Lung (tissue), 12 donors: ENCODE data around the gene KCNG4. TPM values are rescaled to one million over a fixed set of nuclear protein-coding genes. Genes with fewer than 3 reads are reported as not detected.

ENCODE experiments used
- ATAC-seq: fragments of 200-7000 bp; cut with Tn5 transposase; one replicate; pipeline ENCODE4 v1.9.1; 2020; ENCODE audit warnings: moderate number of reproducible peaks; ENCODE audit not compliant: insufficient read depth, low FRiP score
- DNase-seq, 3 donors: peaks; one replicate each; pipeline ENCODE4 v3.0.0-alpha.2; 2013 to 2017
- H3K27ac ChIP-seq, 2 donors: one replicate each; pipeline ENCODE4 v1.5.1; 2013; ENCODE audit warnings: mild to moderate bottlenecking in 2 of 2, moderate library complexity in 2 of 2, control low read depth in 1 of 2, inconsistent platforms in 1 of 2, low read depth in 1 of 2, low read length in 1 of 2
- H3K27me3 ChIP-seq, 3 donors: one replicate each; pipeline ENCODE4 v1.5.1; 2013; ENCODE audit warnings: low read length in 2 of 3; ENCODE audit not compliant: control insufficient read depth in 3 of 3, insufficient read depth in 3 of 3
- H3K36me3 ChIP-seq, 4 donors: one replicate each; pipeline ENCODE4 v1.5.1; 2013; ENCODE audit warnings: low read length in 4 of 4, mild to moderate bottlenecking in 1 of 4, moderate library complexity in 1 of 4; ENCODE audit not compliant: control insufficient read depth in 4 of 4, insufficient read depth in 4 of 4
- H3K4me1 ChIP-seq, 5 donors: one replicate each; pipeline ENCODE4 v1.5.1; 2013; ENCODE audit warnings: low read length in 5 of 5, mild to moderate bottlenecking in 2 of 5, moderate library complexity in 1 of 5; ENCODE audit not compliant: control insufficient read depth in 5 of 5, insufficient read depth in 5 of 5
- H3K4me3 ChIP-seq: one replicate; pipeline ENCODE4 v1.5.1; 2013; ENCODE audit warnings: mild to moderate bottlenecking, control low read depth, moderate library complexity
- H3K9ac ChIP-seq, 2 donors: one replicate each; pipeline ENCODE4 v1.5.1; 2013; ENCODE audit warnings: low read length in 2 of 2, control low read depth in 1 of 2; ENCODE audit not compliant: insufficient read depth in 1 of 2
- H3K9me3 ChIP-seq, 4 donors: one replicate each; pipeline ENCODE4 v1.5.1; 2013; ENCODE audit warnings: low read length in 3 of 4, mild to moderate bottlenecking in 1 of 4, moderate library complexity in 1 of 4; ENCODE audit not compliant: control insufficient read depth in 4 of 4, insufficient read depth in 3 of 4
- WGBS, 2 donors: extraction: QIAGEN DNeasy Blood & Tissue Kit; methylation state at CpG; one replicate each; pipeline ENCODE4 v1.1.7; 2013; 5-methylcytosine and 5-hydroxymethylcytosine counted together
- polyA plus RNA-seq, 2 donors: library from polyadenylated mRNA; stranded (reverse); fragments of 200-250 nt; gene quantifications; one replicate each; pipeline ENCODE4 v1.2.1, GENCODE V29; 2013
- total RNA-seq, 2 donors: library from RNA; depleted of rRNA in 1 of 2; stranded (reverse); fragments of >200 nt in 1 of 2; gene quantifications; one replicate each; pipeline ENCODE4 v1.2.1, GENCODE V29; 2014 to 2021
- TF ChIP-seq, protein P1 (sequence below): IDR thresholded peaks from 2 replicates; pipeline ENCODE4 v1.5.1; 2012; ENCODE audit warnings: mild to moderate bottlenecking; ENCODE audit errors: control extremely low read depth, extremely low read depth
- donor health status: control.
- donor health status: control.
- donor health status: Bipolar disorder and iron deficiency.
- donor health status: healthy.
- donor health status: DM: yes; HTN: yes; CAD: no.

The KCNG4 gene
- total and polyA plus RNA-seq, 4 donors: not detected

DNA sequence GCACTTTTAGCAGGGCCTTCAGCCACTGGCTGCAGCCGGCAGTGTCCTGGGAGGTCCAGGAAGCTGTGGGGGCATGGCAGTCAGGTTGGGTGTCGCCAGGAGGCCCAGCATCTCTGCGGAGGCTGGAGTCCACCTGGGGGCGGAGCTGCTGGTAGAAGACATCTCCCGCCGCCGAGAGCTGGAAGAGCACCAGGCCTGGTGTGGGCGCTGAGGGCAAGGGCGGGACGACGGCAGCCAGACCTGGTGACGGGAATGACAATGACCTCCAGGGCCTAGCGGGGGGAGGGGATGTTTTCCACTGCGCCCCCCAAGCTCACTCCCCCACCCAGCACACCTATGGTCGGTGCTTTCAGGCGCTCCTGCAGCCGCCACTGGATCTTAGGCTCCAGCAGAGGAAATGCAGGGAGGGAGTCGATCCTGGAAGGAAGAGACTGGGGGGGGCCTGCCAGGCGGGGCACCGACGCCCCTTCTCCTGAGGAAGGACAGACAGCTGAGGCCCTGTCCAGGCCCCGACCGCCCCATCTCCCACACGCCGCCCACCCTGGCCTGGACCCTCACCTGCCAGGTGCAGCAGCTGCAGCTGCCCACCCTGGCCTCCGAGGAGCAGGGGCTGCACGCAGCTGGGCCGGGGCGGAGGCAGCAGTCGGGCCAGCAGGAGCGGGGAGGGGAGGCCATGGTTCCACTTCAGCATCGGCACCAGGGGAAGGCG lies 60.0 kb downstream of the KCNG4 start:
- no peak overlapping the region for H3K4me3 ChIP-seq
- WGBS, 2 donors: 88 to 92% methylated on average over 32 to 33 of the region's 33 CpGs
- peaks cover 0 to 15% (median 0%) of the 10 kb centered on the region in 5 donors for H3K4me1 ChIP-seq
- peaks cover 3 to 54% (median 17%) of the 10 kb centered on the region in 4 donors for H3K36me3 ChIP-seq
- TF ChIP-seq, protein P1, sequence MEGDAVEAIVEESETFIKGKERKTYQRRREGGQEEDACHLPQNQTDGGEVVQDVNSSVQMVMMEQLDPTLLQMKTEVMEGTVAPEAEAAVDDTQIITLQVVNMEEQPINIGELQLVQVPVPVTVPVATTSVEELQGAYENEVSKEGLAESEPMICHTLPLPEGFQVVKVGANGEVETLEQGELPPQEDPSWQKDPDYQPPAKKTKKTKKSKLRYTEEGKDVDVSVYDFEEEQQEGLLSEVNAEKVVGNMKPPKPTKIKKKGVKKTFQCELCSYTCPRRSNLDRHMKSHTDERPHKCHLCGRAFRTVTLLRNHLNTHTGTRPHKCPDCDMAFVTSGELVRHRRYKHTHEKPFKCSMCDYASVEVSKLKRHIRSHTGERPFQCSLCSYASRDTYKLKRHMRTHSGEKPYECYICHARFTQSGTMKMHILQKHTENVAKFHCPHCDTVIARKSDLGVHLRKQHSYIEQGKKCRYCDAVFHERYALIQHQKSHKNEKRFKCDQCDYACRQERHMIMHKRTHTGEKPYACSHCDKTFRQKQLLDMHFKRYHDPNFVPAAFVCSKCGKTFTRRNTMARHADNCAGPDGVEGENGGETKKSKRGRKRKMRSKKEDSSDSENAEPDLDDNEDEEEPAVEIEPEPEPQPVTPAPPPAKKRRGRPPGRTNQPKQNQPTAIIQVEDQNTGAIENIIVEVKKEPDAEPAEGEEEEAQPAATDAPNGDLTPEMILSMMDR: no peak
- DNase-seq: no peak
- H3K9me3 ChIP-seq: no peaks in the 10 kb centered on the region
- no peaks in the 10 kb centered on the region for H3K27me3 ChIP-seq
- ATAC-seq: no peak
- no peak overlapping the region for H3K27ac ChIP-seq
- H3K9ac ChIP-seq: no peak overlapping the region

DNA sequence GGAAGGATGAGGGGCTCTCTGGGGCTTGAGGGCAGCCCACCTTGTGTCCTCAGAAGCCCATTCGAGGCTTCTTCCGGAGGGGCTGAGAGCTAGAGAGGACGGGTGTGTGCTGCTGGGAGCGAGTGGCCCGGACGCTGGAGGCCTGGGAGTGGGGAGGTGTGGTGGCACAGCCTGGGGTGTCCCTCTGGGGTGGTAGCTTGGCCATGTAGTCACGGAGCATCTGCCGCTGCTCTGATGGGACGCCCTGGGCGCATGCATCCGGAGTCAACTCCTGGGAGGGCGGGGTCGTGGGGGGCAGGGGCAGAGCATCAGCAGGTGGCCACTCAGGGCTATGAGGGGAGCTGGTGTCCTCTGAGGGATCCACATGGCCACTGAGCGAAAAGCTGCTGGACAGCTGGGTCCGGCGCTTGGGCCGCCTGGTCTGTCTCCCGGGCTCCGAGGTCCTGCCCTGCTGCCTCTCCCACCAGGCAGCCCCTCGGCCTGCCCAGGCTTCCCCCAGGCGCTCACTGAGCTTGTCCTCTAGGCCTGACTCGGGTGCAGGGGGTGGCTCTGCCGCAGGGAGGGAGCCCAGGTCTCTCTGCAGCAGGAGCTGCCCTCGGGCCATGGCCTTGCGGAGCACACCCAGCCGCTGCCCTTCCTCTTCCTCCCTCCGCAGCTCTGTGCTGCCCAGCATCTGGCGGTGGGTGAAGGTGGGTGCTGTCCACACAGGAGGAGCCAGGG lies 60.8 kb downstream of the KCNG4 start:
- no peaks in the 10 kb centered on the region for H3K9me3 ChIP-seq
- no peak for ATAC-seq
- H3K27ac ChIP-seq: no peak overlapping the region
- H3K9ac ChIP-seq: no peak overlapping the region
- no peak overlapping the region for H3K4me3 ChIP-seq
- H3K4me1 ChIP-seq: peaks cover 0 to 15% (median 0%) of the 10 kb centered on the region in 5 donors
- no peak for DNase-seq
- TF ChIP-seq, protein P1: no peak
- H3K36me3 ChIP-seq: peaks cover 3 to 50% (median 17%) of the 10 kb centered on the region in 4 donors
- 94% methylated on average over 28 of the region's 28 CpGs for WGBS, 2 donors
- no peaks in the 10 kb centered on the region for H3K27me3 ChIP-seq

DNA sequence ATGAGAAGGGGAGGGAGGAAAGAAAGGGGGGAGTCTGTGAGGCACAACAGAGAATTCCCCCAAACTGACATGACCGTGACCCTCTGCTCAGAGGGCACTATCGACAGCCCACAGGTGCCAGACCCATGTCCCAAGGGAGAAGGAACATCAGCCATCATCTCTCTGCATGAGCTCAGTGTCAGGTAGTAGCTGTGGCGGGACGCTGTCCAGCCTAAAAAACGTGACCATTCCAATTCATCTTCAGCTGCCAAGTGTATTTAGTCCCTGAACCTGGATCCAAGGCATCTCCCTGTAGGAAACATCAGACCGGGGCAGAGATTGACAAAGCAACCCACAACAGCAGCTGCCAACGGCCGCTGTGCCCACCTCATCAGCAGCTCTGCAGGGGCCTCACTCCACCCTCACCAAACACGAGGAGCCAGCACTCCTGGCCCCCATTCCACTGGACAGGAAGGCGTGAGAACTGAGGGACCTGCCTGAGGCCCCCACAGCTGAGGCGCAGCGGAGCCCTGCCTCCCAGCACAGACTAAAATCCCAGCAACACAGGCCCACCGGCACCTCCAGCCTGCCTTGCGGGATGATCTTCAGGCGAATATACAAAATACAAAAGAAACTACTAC lies 61.6 kb downstream of the KCNG4 start:
- ATAC-seq: no peak
- TF ChIP-seq, protein P1: no peak
- no peak for DNase-seq
- no peaks in the 10 kb centered on the region for H3K9me3 ChIP-seq
- H3K27me3 ChIP-seq: no peaks in the 10 kb centered on the region
- H3K27ac ChIP-seq: peak overlapping the region; percentile 10 to 26
- peaks cover 0 to 15% (median 0%) of the 10 kb centered on the region in 5 donors for H3K4me1 ChIP-seq
- H3K4me3 ChIP-seq: no peak overlapping the region
- WGBS, 2 donors: 90 to 94% methylated on average over 15 of the region's 15 CpGs
- H3K36me3 ChIP-seq: peaks cover 3 to 50% (median 16%) of the 10 kb centered on the region in 4 donors
- no peak overlapping the region for H3K9ac ChIP-seq
